CD4-positive, alpha-beta T cell treated with Interleukin-17A for 4 hours (primary cell): ENCODE measurements around the gene UBTD1.

Experiments
- DNase-seq: peaks from one replicate; pipeline ENCODE4 v3.0.0-alpha.2; 2020; ENCODE audit warnings: mixed read lengths

The UBTD1 gene

GRCh38 chr10:97483921-97484320 is 14.8 kb upstream of the UBTD1 start:
- DNase-seq, result no peak

GRCh38 chr10:97485647-97486281 is 13.0 kb upstream of the UBTD1 start:
- DNase-seq, result no peak

GRCh38 chr10:97490592-97490991 is 8.1 kb upstream of the UBTD1 start:
- DNase-seq, result no peak

- DNase-seq, result no peak
Observed at GRCh38 chr10:97494151-97494550, 4.6 kb upstream of the UBTD1 start.

- DNase-seq, result peak; percentile 22
Observed at GRCh38 chr10:97494863-97495506, 3.7 kb upstream of the UBTD1 start.

- peak; percentile 74 for DNase-seq
Observed at GRCh38 chr10:97497572-97498075, 1.1 kb upstream of the UBTD1 start.

- peak; percentile 100 for DNase-seq
Observed at GRCh38 chr10:97498076-97498840, 466 bp upstream of the UBTD1 start, which contains the start of gene MMS19. TSS of gene MMS19 (minus strand) at chr10:97498422. CDS start at chr10:97498384, 38 bp downstream.

GRCh38 chr10:97499561-97500296 is 1.0 kb downstream of the UBTD1 start:
- DNase-seq, result no peak

- DNase-seq, result no peak
Observed at GRCh38 chr10:97500297-97500575, 1.5 kb downstream of the UBTD1 start.

- DNase-seq, result no peak
Observed at GRCh38 chr10:97502916-97503315, 4.2 kb downstream of the UBTD1 start.

- no peak for DNase-seq
Observed at GRCh38 chr10:97503406-97503805, 4.7 kb downstream of the UBTD1 start.

GRCh38 chr10:97505152-97505551 is 6.4 kb downstream of the UBTD1 start:
- no peak for DNase-seq

- DNase-seq, result no peak
Observed at GRCh38 chr10:97506199-97506991, 7.7 kb downstream of the UBTD1 start.

- no peak for DNase-seq
Observed at GRCh38 chr10:97508342-97508741, 9.6 kb downstream of the UBTD1 start.

- DNase-seq, result no peak
Observed at GRCh38 chr10:97509120-97509680, 10.5 kb downstream of the UBTD1 start.

GRCh38 chr10:97510686-97511085 is 12.0 kb downstream of the UBTD1 start:
- no peak for DNase-seq

GRCh38 chr10:97511711-97512440 is 13.2 kb downstream of the UBTD1 start:
- DNase-seq, result no peak

- no peak for DNase-seq
Observed at GRCh38 chr10:97512993-97513392, 14.3 kb downstream of the UBTD1 start.

GRCh38 chr10:97514344-97514743 is 15.6 kb downstream of the UBTD1 start:
- no peak for DNase-seq

GRCh38 chr10:97515271-97515978 is 16.7 kb downstream of the UBTD1 start:
- no peak for DNase-seq
